ENCODE results near the gene FASLG. TPM values are rescaled to one million over a fixed set of nuclear protein-coding genes. Genes with fewer than 3 reads are reported as not detected.

Gene FASLG
- total and polyA plus RNA-seq, 10 of the 15 experiments (the other 5 are each of a cell fraction or from before 2014, with no cell fraction given) = 0.05 to 4.0 (median 0.09) TPM; not detected in 2

GRCh38 chr1:172628401-172628800 is 30.5 kb upstream of the FASLG start:
- no TSS peak for BruUV-seq (replicated peaks)
- no peak overlapping the region for H2AFZ ChIP-seq (ENCODE audit: control insufficient read depth, low read depth, low read length)
- no peaks in the 10 kb centered on the region; the same call in 2 of the 3 replicates for H3K9me3 ChIP-seq (replicated peaks; ENCODE audit: control insufficient read depth, insufficient read depth, low read length)
- TF ChIP-seq SP1 (IDR thresholded peaks at IDR 0.05; ENCODE audit: low read depth, low read length) (no peak), SIX5 (IDR thresholded peaks at IDR 0.05; ENCODE audit: low read depth, low read length, severe bottlenecking) (no peak), POLR2AphosphoS2 (IDR thresholded peaks at IDR 0.05; ENCODE audit: low read depth, low read length) (no peak), BACH1 (IDR thresholded peaks at IDR 0.05; ENCODE audit: borderline replicate concordance) (no peak), POU2F2 (IDR thresholded peaks at IDR 0.05; ENCODE audit: borderline replicate concordance, low read depth, low read length) (no peak), FOXM1 (IDR thresholded peaks at IDR 0.05; ENCODE audit: low read depth, low read length) (no peak), RELA (IDR thresholded peaks at IDR 0.05; ENCODE audit: borderline replicate concordance, partially characterized antibody) (no peak), BMI1 (IDR thresholded peaks at IDR 0.05; ENCODE audit: borderline replicate concordance) (no peak), USF2 (IDR thresholded peaks at IDR 0.05; ENCODE audit: borderline replicate concordance, low read depth, low read length) (no peak), PML (IDR thresholded peaks at IDR 0.05; ENCODE audit: low read length) (no peak), ZNF274 (IDR thresholded peaks at IDR 0.05; ENCODE audit: insufficient read depth, insufficient read length) (no peak), NR2C1 (IDR thresholded peaks at IDR 0.05) (no peak), NFYA (IDR thresholded peaks at IDR 0.05; ENCODE audit: borderline replicate concordance, low read depth, low read length) (no peak), SREBF2 (IDR thresholded peaks at IDR 0.05; ENCODE audit: low read length) (no peak), BRCA1 (IDR thresholded peaks at IDR 0.05; ENCODE audit: low read depth, low read length) (no peak), ZBED1 (IDR thresholded peaks at IDR 0.05; ENCODE audit: borderline replicate concordance) (no peak), NFIC (IDR thresholded peaks at IDR 0.05; ENCODE audit: low read depth, low read length) (no peak)
- TF ChIP-seq, protein P1, sequence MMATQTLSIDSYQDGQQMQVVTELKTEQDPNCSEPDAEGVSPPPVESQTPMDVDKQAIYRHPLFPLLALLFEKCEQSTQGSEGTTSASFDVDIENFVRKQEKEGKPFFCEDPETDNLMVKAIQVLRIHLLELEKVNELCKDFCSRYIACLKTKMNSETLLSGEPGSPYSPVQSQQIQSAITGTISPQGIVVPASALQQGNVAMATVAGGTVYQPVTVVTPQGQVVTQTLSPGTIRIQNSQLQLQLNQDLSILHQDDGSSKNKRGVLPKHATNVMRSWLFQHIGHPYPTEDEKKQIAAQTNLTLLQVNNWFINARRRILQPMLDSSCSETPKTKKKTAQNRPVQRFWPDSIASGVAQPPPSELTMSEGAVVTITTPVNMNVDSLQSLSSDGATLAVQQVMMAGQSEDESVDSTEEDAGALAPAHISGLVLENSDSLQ (IDR thresholded peaks at IDR 0.05) = no peak
- TF ChIP-seq, protein P2, sequence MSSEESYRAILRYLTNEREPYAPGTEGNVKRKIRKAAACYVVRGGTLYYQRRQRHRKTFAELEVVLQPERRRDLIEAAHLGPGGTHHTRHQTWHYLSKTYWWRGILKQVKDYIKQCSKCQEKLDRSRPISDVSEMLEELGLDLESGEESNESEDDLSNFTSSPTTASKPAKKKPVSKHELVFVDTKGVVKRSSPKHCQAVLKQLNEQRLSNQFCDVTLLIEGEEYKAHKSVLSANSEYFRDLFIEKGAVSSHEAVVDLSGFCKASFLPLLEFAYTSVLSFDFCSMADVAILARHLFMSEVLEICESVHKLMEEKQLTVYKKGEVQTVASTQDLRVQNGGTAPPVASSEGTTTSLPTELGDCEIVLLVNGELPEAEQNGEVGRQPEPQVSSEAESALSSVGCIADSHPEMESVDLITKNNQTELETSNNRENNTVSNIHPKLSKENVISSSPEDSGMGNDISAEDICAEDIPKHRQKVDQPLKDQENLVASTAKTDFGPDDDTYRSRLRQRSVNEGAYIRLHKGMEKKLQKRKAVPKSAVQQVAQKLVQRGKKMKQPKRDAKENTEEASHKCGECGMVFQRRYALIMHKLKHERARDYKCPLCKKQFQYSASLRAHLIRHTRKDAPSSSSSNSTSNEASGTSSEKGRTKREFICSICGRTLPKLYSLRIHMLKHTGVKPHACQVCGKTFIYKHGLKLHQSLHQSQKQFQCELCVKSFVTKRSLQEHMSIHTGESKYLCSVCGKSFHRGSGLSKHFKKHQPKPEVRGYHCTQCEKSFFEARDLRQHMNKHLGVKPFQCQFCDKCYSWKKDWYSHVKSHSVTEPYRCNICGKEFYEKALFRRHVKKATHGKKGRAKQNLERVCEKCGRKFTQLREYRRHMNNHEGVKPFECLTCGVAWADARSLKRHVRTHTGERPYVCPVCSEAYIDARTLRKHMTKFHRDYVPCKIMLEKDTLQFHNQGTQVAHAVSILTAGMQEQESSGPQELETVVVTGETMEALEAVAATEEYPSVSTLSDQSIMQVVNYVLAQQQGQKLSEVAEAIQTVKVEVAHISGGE (CRISPR knock-in tag; IDR thresholded peaks at IDR 0.05) = no peak
- H3K9ac ChIP-seq (ENCODE audit: control insufficient read depth, insufficient read depth, low read length) = no peak overlapping the region
- H3K27me3 ChIP-seq (replicated peaks in 1 of 2; ENCODE audit: control insufficient read depth in 2 of 2, insufficient read depth in 2 of 2, low read length in 1 of 2) = 0 out of 4 replicates have a peak, but pooled peaks cover 0 to 4% of the 10 kb centered on the region in 2 experiments
- no peak for DNase-seq (ENCODE audit: low read depth, low spot score)
- H3K27ac ChIP-seq (ENCODE audit: control insufficient read depth, insufficient read depth) = no peak overlapping the region
- ChIA-PET RAD21 (ENCODE audit: unreplicated experiment) (interaction anchor here (1.4 kb wide), 1 partner anchor 12 kb away, joined by 4 read pairs; no protein-coding TSS in a partner anchor), SMC1A (ENCODE audit: uncharacterized antibody, unreplicated experiment) (no interaction called here), CTCF (interaction anchor here (1.9 kb wide), 1 partner anchor 9 kb away, joined by 6 read pairs; no protein-coding TSS in a partner anchor), POLR2A (no interaction called here)
- H3K36me3 ChIP-seq (ENCODE audit: control insufficient read depth in 2 of 2, insufficient read depth in 2 of 2, low read length in 1 of 2) = no peaks in the 10 kb centered on the region
- FAIRE-seq = no peak
- no peak overlapping the region for H3K4me2 ChIP-seq (ENCODE audit: control insufficient read depth, insufficient read depth)
- WGBS (ENCODE audit: insufficient coverage, insufficient replicate concordance, low lambda C conversion rate, missing lambda C conversion rate) = 54% methylated on average over 4 of the region's 4 CpGs
- no peaks in the 10 kb centered on the region for H4K20me1 ChIP-seq (ENCODE audit: control insufficient read depth, insufficient read depth)
- no peak for ATAC-seq
- H3K4me3 ChIP-seq = no peak overlapping the region
- H3K4me1 ChIP-seq (ENCODE audit: control insufficient read depth, insufficient read depth, low read length) = no peaks in the 10 kb centered on the region
- intact Hi-C loops (cut with micrococcal nuclease; ENCODE audit: unreplicated experiment) = no loop called here
- in situ Hi-C loops (cut with MboI) = no loop called here
- H3K79me2 ChIP-seq (ENCODE audit: control insufficient read depth, insufficient read depth, low read length) = no peaks in the 10 kb centered on the region

All from GM12878 (cell line).